Measurements from ENCODE around the gene HTR3C. TPM values are rescaled to one million over a fixed set of nuclear protein-coding genes. Genes with fewer than 3 reads are reported as not detected.
"Not testable (repeated sequence)": the region's sequence is repeated elsewhere in the genome, so short reads cannot be mapped to it uniquely, and the experiment has no call there.

Gene HTR3C
- total and polyA plus RNA-seq, 7 donors, result 0.19 to 0.60 TPM; not detected in 5

DNA sequence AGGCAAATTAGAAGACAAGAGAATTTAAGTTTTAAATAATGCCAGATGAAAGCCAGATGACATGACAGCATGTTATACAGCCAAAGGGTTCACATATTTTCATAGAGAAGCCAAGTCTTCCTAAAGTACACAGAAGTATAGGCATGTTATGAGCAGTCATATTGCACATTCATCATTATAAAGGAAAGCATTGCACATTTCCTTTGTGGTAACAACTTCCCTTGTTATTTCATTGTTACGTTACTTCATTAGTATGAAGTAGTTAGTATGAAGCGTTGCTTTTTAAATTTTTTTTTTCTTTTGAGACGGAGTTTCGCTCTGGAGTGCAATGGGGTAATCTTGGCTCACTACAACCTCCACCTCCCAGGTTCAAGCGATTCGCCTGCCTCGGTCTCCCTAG, 30.5 kb upstream of the HTR3C start:
- no peaks in the 10 kb centered on the region for H3K36me3 ChIP-seq
- no peaks in the 10 kb centered on the region for H3K27me3 ChIP-seq
- WGBS, 2 donors, result 53 to 87% methylated on average over 7 of the region's 7 CpGs
- no peak for DNase-seq
- no peak for TF ChIP-seq EP300 (IDR thresholded peaks at IDR 0.05)
- TF ChIP-seq POLR2AphosphoS5 (IDR thresholded peaks at IDR 0.05), result no peak
- TF ChIP-seq POLR2A (IDR thresholded peaks at IDR 0.05), result no peak
- no peak for TF ChIP-seq CTCF (IDR thresholded peaks at IDR 0.05)
- intact Hi-C loops (cut with DNase I), result no loop called here
- peaks cover 0 to 4% (median 0%) of the 10 kb centered on the region in 4 donors for H3K4me1 ChIP-seq
- H3K4me3 ChIP-seq, result no peak overlapping the region
- H3K27ac ChIP-seq, result no peak overlapping the region
- H3K9me3 ChIP-seq, result no peaks in the 10 kb centered on the region

DNA sequence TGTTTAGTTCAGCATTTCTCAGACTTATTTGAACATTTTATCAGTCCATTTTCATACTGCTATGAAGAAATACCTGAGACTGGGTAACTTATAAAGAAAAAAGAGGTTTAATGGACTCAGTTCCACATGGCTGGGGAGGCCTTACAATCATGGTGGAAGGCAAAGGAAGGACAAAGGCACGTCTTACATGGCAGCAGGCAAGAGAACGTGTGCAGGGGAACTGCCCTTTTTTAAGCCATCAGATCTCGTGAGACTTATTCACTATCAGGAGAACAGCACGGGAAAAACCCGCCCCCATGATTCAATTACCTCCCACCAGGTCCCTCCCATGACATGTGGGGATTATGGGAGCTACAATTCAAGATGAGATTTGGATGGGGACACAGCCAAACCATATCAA, 27.6 kb upstream of the HTR3C start:
- WGBS, 2 donors, result 65 to 67% methylated on average over 5 of the region's 5 CpGs
- H3K27me3 ChIP-seq; intact Hi-C loops (cut with DNase I): not testable (repeated sequence)

DNA sequence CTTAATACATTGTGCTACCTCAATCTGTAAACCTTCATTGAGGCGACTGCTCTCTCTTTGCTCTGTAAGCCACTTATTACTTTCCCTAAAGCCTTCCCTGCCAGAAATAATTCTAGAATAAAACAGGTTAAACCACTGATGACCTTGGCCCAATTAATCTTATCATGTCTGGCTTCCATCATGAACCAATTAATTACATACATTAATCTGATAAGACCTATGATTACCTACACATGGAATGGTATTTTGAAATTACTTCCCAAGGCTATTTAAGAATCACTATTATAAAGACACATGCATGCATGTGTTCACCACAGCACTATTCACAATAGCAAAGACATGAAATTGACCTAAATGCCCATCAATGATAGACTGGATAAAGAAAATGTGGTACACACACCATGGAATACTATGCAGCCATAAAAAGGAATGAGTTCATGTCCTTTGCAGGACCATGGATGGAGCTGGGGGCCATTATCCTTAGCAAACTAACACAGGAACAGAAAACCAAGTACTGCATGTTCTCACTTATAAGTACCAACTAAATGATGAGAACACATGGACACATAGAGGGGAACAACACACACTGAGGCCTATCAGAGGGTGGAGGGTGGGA, 24.5 kb upstream of the HTR3C start:
- H3K27ac ChIP-seq; H3K4me1 ChIP-seq; H3K27me3 ChIP-seq; intact Hi-C loops (cut with DNase I); H3K36me3 ChIP-seq; H3K9me3 ChIP-seq; DNase-seq; H3K4me3 ChIP-seq: not testable (repeated sequence)
- 96% methylated on average over 1 of the region's 1 CpG for WGBS, 2 donors

More for the DNA sequence above, 27.6 kb upstream of the HTR3C start:
- not testable (repeated sequence) for H3K9me3 ChIP-seq, DNase-seq, H3K4me3 ChIP-seq, H3K4me1 ChIP-seq, H3K27ac ChIP-seq, H3K36me3 ChIP-seq

- TF ChIP-seq POLR2A (IDR thresholded peaks at IDR 0.05), result no peak
- no peak for TF ChIP-seq EP300 (IDR thresholded peaks at IDR 0.05)
- TF ChIP-seq POLR2AphosphoS5 (IDR thresholded peaks at IDR 0.05), result no peak
- no peak for TF ChIP-seq CTCF (IDR thresholded peaks at IDR 0.05)
- no peaks in the 10 kb centered on the region for H3K36me3 ChIP-seq
- no peaks in the 10 kb centered on the region for H3K27me3 ChIP-seq
- H3K27ac ChIP-seq, result no peak overlapping the region
- DNase-seq, result no peak
- WGBS, 2 donors, result 83 to 90% methylated on average over 2 of the region's 2 CpGs
- intact Hi-C loops (cut with DNase I), result no loop called here
- H3K4me1 ChIP-seq, result no peaks in the 10 kb centered on the region
- no peak overlapping the region for H3K4me3 ChIP-seq
- no peaks in the 10 kb centered on the region for H3K9me3 ChIP-seq
Observed at GRCh38 chr3:184029443-184029842, 23.4 kb upstream of the HTR3C start.

- no peaks in the 10 kb centered on the region for H3K4me1 ChIP-seq
- TF ChIP-seq EP300 (IDR thresholded peaks at IDR 0.05) (no peak), POLR2AphosphoS5 (IDR thresholded peaks at IDR 0.05) (no peak), POLR2A (IDR thresholded peaks at IDR 0.05) (no peak), CTCF (IDR thresholded peaks at IDR 0.05) (no peak)
- DNase-seq, result no peak
- H3K36me3 ChIP-seq, result no peaks in the 10 kb centered on the region
- no peaks in the 10 kb centered on the region for H3K9me3 ChIP-seq
- intact Hi-C loops (cut with DNase I), result no loop called here
- no peaks in the 10 kb centered on the region for H3K27me3 ChIP-seq
- no peak overlapping the region for H3K27ac ChIP-seq
- no peak overlapping the region for H3K4me3 ChIP-seq
- 80 to 83% methylated on average over 3 of the region's 3 CpGs for WGBS, 2 donors
Observed at GRCh38 chr3:184030536-184030935, 22.3 kb upstream of the HTR3C start.

DNA sequence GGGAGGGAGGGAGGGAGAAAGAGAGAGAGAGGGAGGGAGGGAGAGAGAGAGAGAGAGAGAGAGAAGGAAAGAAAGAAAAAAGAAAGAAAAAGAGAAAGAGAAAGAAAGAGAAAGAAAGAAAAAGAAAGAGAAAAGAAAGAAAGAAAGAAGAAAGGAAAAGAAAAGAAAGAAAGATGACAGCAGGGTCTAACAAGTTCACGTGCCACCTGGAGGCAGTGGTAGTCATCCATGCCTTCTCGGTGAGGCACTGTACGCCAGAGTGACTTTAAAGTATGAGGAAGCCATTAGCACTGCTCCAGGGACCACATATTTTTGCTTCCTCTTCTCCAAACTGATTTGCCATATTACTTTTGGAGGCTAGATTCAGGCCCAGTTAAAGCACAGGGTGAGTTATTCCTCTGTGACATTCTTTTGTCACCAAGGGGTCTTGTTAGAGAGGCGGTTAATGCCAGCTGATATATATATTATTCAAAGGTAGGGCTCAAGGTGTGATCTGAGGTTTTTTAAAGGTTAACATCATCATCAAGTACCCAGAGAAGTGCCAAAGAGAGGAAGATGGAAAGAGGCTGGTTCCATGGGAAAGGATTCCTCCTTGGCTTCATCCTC, 21.6 kb upstream of the HTR3C start, which contains the start of gene HTR3D:
TSS of gene HTR3D (plus strand) at position 556 of the 606 bp plus-strand sequence. CDS start at position 556, 0 bp downstream.
- intact Hi-C loops (cut with DNase I), result no loop called here
- TF ChIP-seq POLR2A (IDR thresholded peaks at IDR 0.05) (no peak), EP300 (IDR thresholded peaks at IDR 0.05) (no peak), POLR2AphosphoS5 (IDR thresholded peaks at IDR 0.05) (no peak), CTCF (IDR thresholded peaks at IDR 0.05) (no peak)
- H3K4me3 ChIP-seq, result no peak within 1 kb of the TSS
- H3K4me1 ChIP-seq, result no peaks in the 10 kb centered on the region
- DNase-seq, result no peak
- no peaks in the 10 kb centered on the region for H3K9me3 ChIP-seq
- H3K27ac ChIP-seq, result no peak within 1 kb of the TSS
- no peaks in the 10 kb centered on the region for H3K36me3 ChIP-seq
- 64 to 68% methylated on average over 4 of the region's 4 CpGs for WGBS, 2 donors
- H3K27me3 ChIP-seq, result no peaks in the 10 kb centered on the region
